SH-SY5Y (cell line): ENCODE results near the gene LMO7.

Experiments used
- GATA2 ChIP-seq: IDR thresholded peaks from 2 replicates; pipeline ENCODE4 v1.6.1; 2011; ENCODE audit warnings: mild to moderate bottlenecking, low read depth, low read length
- GATA3 ChIP-seq: IDR thresholded peaks from 2 replicates; pipeline ENCODE4 v1.6.1; 2011; ENCODE audit warnings: low read depth, mild to moderate bottlenecking, low read length, moderate library complexity

- TF ChIP-seq GATA3 (no peak), GATA2 (no peak)
Measured at GRCh38 chr13:75705395-75705794, 69.3 kb downstream of the LMO7 start.
